Uterus (tissue), 4 donors: ENCODE results near the gene ZNF32. TPM values are rescaled to one million over a fixed set of nuclear protein-coding genes. Genes with fewer than 3 reads are reported as not detected.
A peak's percentile ranks its signal among the peaks of the same experiment; 100 is the strongest.

Experiments
- DNase-seq, 2 donors: peaks; one replicate each; pipeline ENCODE4 v3.0.0-alpha.2; 2019 to 2020
- H3K27ac ChIP-seq, 2 donors: fragments of 200-600 bp; sonication (generic); 1 replicate in 1 of 2; 2 replicates in 1 of 2; pipeline ENCODE4 v1.5.1; 2016 to 2018
- H3K27me3 ChIP-seq, 2 donors: fragments of 200-600 bp; sonication (generic); one replicate each; pipeline ENCODE4 v1.5.1; 2018 to 2019; ENCODE audit warnings: control low read depth in 1 of 2
- H3K36me3 ChIP-seq, 2 donors: fragments of 200-600 bp; sonication (generic); one replicate each; pipeline ENCODE4 v1.5.1; 2019; ENCODE audit warnings: control low read depth in 1 of 2
- H3K4me1 ChIP-seq, 2 donors: fragments of 200-600 bp; sonication (generic); one replicate each; pipeline ENCODE4 v1.5.1; 2018 to 2019; ENCODE audit warnings: control low read depth in 1 of 2
- H3K4me3 ChIP-seq, 2 donors: fragments of 200-600 bp; sonication (generic); 1 replicate in 1 of 2; 2 replicates in 1 of 2; pipeline ENCODE4 v1.5.1; 2018 to 2019; ENCODE audit warnings: mild to moderate bottlenecking in 1 of 2
- H3K9me3 ChIP-seq, 2 donors: fragments of 200-600 bp; sonication (generic); one replicate each; pipeline ENCODE4 v1.5.1; 2019; ENCODE audit warnings: control low read depth in 1 of 2
- CTCF ChIP-seq, 4 experiments: fragments of 200-600 bp in 2 of 4; fragments of 450-650 bp in 2 of 4; sonication (generic) in 2 of 4; IDR thresholded peaks; one replicate each; pipeline ENCODE4 v1.5.1; 2016 to 2019; ENCODE audit warnings: antibody characterized with exemption in 4 of 4, mild to moderate bottlenecking in 2 of 4, moderate library complexity in 1 of 4
- POLR2A ChIP-seq, 2 donors: fragments of 450-650 bp; IDR thresholded peaks; one replicate each; pipeline ENCODE4 v1.6.1; 2016; ENCODE audit warnings: antibody characterized with exemption in 2 of 2, mild to moderate bottlenecking in 1 of 2, moderate library complexity in 1 of 2
- intact Hi-C: fragments of 100-400 bp; cut with DNase I; formaldehyde crosslinking; loops from one replicate; pipeline ENCODE4 v1.15.1; 2023; ENCODE audit warnings: low total_unique reads
- total RNA-seq, 4 donors: library from RNA; depleted of rRNA in 3 of 4; stranded (reverse); fragments of >200 nt in 3 of 4; gene quantifications; one replicate each; pipeline versions ENCODE4 v1.1.0 to v1.2.4, GENCODE V29; 2014 to 2023
- donor health status: DM: yes; HTN: yes; CAD: no.

ZNF32 gene
- total RNA-seq, 4 donors from 2014 or later, result 51.2 to 83.5 (median 67.0) TPM

- intact Hi-C loops, result loop anchor here (10.0 kb wide), 1 partner anchor 305 kb away; no protein-coding TSS in a partner anchor
- TF ChIP-seq POLR2A (IDR thresholded peaks at IDR 0.05) (no peak), CTCF (IDR thresholded peaks at IDR 0.05) (no peak)
- no peak for DNase-seq
Observed at GRCh38 chr10:43599333-43599732, 49.3 kb downstream of the ZNF32 start.

GRCh38 chr10:43598446-43598845 is 50.2 kb downstream of the ZNF32 start:
- no peak for TF ChIP-seq CTCF (IDR thresholded peaks at IDR 0.05)
- no peak for TF ChIP-seq POLR2A (IDR thresholded peaks at IDR 0.05)
- no peak overlapping the region for H3K4me3 ChIP-seq
- no peaks in the 10 kb centered on the region for H3K36me3 ChIP-seq
- no peak overlapping the region for H3K27ac ChIP-seq
- H3K4me1 ChIP-seq, result no peaks in the 10 kb centered on the region
- DNase-seq, result peak in 1 of 2 donors; percentile 24
- intact Hi-C loops, result loop anchor here (10.0 kb wide), 1 partner anchor 304 kb away; no protein-coding TSS in a partner anchor
- no peaks in the 10 kb centered on the region for H3K9me3 ChIP-seq
- H3K27me3 ChIP-seq, result no peaks in the 10 kb centered on the region

More at GRCh38 chr10:43599333-43599732, 49.3 kb downstream of the ZNF32 start:
- no peaks in the 10 kb centered on the region for H3K9me3 ChIP-seq
- H3K4me1 ChIP-seq, result no peaks in the 10 kb centered on the region
- H3K4me3 ChIP-seq, result no peak overlapping the region
- no peaks in the 10 kb centered on the region for H3K27me3 ChIP-seq
- no peaks in the 10 kb centered on the region for H3K36me3 ChIP-seq
- no peak overlapping the region for H3K27ac ChIP-seq

GRCh38 chr10:43596546-43596945 is 52.1 kb downstream of the ZNF32 start:
- H3K36me3 ChIP-seq, result no peaks in the 10 kb centered on the region
- H3K27ac ChIP-seq, result no peak overlapping the region
- TF ChIP-seq POLR2A (IDR thresholded peaks at IDR 0.05) (no peak), CTCF (IDR thresholded peaks at IDR 0.05) (no peak)
- no peaks in the 10 kb centered on the region for H3K9me3 ChIP-seq
- no peaks in the 10 kb centered on the region for H3K4me1 ChIP-seq
- no peak overlapping the region for H3K4me3 ChIP-seq
- intact Hi-C loops, result loop anchor here (10.0 kb wide), 1 partner anchor 302 kb away; no protein-coding TSS in a partner anchor
- DNase-seq, result no peak
- no peaks in the 10 kb centered on the region for H3K27me3 ChIP-seq

- no peak for DNase-seq
- no peak for TF ChIP-seq POLR2A (IDR thresholded peaks at IDR 0.05)
- TF ChIP-seq CTCF (IDR thresholded peaks at IDR 0.05), result no peak
- Histone ChIP-seq H3K9me3 (no peaks in the 10 kb centered on the region), H3K4me3 (no peak overlapping the region), H3K27me3 (no peaks in the 10 kb centered on the region), H3K4me1 (no peaks in the 10 kb centered on the region), H3K27ac (no peak overlapping the region), H3K36me3 (no peaks in the 10 kb centered on the region)
- intact Hi-C loops, result loop anchor here (10.0 kb wide), 1 partner anchor 301 kb away; no protein-coding TSS in a partner anchor
Observed at GRCh38 chr10:43595739-43596298, 52.9 kb downstream of the ZNF32 start.

GRCh38 chr10:43594944-43595589 is 53.6 kb downstream of the ZNF32 start:
- no peaks in the 10 kb centered on the region for H3K4me1 ChIP-seq
- H3K9me3 ChIP-seq, result no peaks in the 10 kb centered on the region
- intact Hi-C loops, result loop anchor here (10.0 kb wide), 1 partner anchor 300 kb away; no protein-coding TSS in a partner anchor
- DNase-seq, result no peak
- no peaks in the 10 kb centered on the region for H3K27me3 ChIP-seq
- H3K4me3 ChIP-seq, result peak overlapping the region in 1 of 2 donors; percentile 27
- H3K36me3 ChIP-seq, result no peaks in the 10 kb centered on the region
- TF ChIP-seq POLR2A (IDR thresholded peaks at IDR 0.05) (no peak), CTCF (IDR thresholded peaks at IDR 0.05) (no peak)
- peak overlapping the region in 1 of 2 donors; percentile 49 for H3K27ac ChIP-seq
